HepG2 (cell line): ENCODE results near the gene DMBT1. TPM values are rescaled to one million over a fixed set of nuclear protein-coding genes. Genes with fewer than 3 reads are reported as not detected.

Experiments used
- ATAC-seq: fragments of 200-7000 bp; cut with Tn5 transposase; 3 replicates; pipeline ENCODE4 v1.9.1; 2020; ENCODE audit warnings: mild to moderate bottlenecking, moderate library complexity
- BruUV-seq: library from RNA; stranded (reverse); fragments of 400-500 nt; replicated peaks from 2 replicates; lab custom pipeline; 2021; lab: Mats Ljungman, UMichigan
- CTCF ChIA-PET: fragments of 300-600 bp; formaldehyde crosslinking; extraction: SDS; loops from one replicate; lab custom pipeline; 2021; ENCODE audit warnings: low total read pairs, inconsistent platforms, low intra/inter-chr PET ratio; lab: Yijun Ruan, JAX
- POLR2A ChIA-PET: fragments of 350-600 bp; sonication (Branson Sonifier 250); formaldehyde crosslinking; loops from one replicate; lab custom pipeline; 2020; ENCODE audit warnings: antibody characterized with exemption, inconsistent platforms; lab: Yijun Ruan, JAX
- DNase-seq: peaks from one replicate; pipeline ENCODE4 v3.0.0-alpha.2; 2015; ENCODE audit warnings: low spot score
- FAIRE-seq: peaks from 3 replicates; lab custom pipeline; 2011; peaks lifted over from hg19 to GRCh38; lab: Jason Lieb, UNC
- H2AFZ ChIP-seq: one replicate; pipeline ENCODE4 v1.6.1; 2011; ENCODE audit warnings: low read length, inconsistent platforms
- H3K27ac ChIP-seq: fragments of 300-600 bp; 3 replicates; pipeline ENCODE4 v1.8.0; 2011; ENCODE audit warnings: mixed run types, mild to moderate bottlenecking, mixed read lengths, low read length, inconsistent platforms; ENCODE audit not compliant: insufficient read depth; ENCODE audit errors: extremely low read length
- H3K27me3 ChIP-seq, 2 experiments: fragments of 200-600 bp in 1 of 2; 2 replicates in 1 of 2; 3 replicates in 1 of 2; pipeline versions ENCODE4 v1.6.0 to v1.8.0; 2011; ENCODE audit warnings: low read length in 2 of 2, mild to moderate bottlenecking in 2 of 2, moderate library complexity in 2 of 2, inconsistent platforms in 1 of 2; ENCODE audit not compliant: insufficient read depth in 2 of 2, control insufficient read depth in 1 of 2
- H3K36me3 ChIP-seq, 2 experiments: fragments of 200-600 bp in 1 of 2; replicated peaks in 1 of 2; 2 replicates in 1 of 2; 3 replicates in 1 of 2; pipeline versions ENCODE4 v1.5.1 to v1.8.0; 2011; ENCODE audit warnings: low read length in 2 of 2, inconsistent platforms in 1 of 2; ENCODE audit not compliant: insufficient read depth in 2 of 2, control insufficient read depth in 1 of 2
- H3K4me1 ChIP-seq: 2 replicates; pipeline ENCODE4 v1.5.1; 2012; ENCODE audit warnings: low read length, inconsistent platforms; ENCODE audit not compliant: insufficient read depth
- H3K4me2 ChIP-seq: 2 replicates; pipeline ENCODE4 v1.6.0; 2011; ENCODE audit warnings: low read depth, low read length, inconsistent platforms
- H3K4me3 ChIP-seq, 3 experiments: fragments of 200-600 bp in 1 of 3; sonication (generic), shearing (Covaris generic) in 1 of 3; replicated peaks in 1 of 3; 2 replicates each; pipeline ENCODE4 v1.5.1; 2011 to 2016; ENCODE audit warnings: low read length in 3 of 3, inconsistent platforms in 2 of 3, low read depth in 2 of 3, mild to moderate bottlenecking in 2 of 3, control low read depth in 1 of 3, mixed read lengths in 1 of 3; ENCODE audit not compliant: insufficient read depth in 1 of 3
- H3K79me2 ChIP-seq: one replicate; pipeline ENCODE4 v1.6.1; 2011; ENCODE audit warnings: low read length, inconsistent platforms; ENCODE audit not compliant: insufficient read depth
- H3K9ac ChIP-seq: 2 replicates; pipeline ENCODE4 v1.6.0; 2011; ENCODE audit warnings: mild to moderate bottlenecking, low read depth, low read length, inconsistent platforms; ENCODE audit not compliant: insufficient read depth
- H3K9me3 ChIP-seq: 2 replicates; pipeline ENCODE4 v1.5.1; 2012; ENCODE audit warnings: mild to moderate bottlenecking, low read length
- H4K20me1 ChIP-seq: 2 replicates; pipeline ENCODE4 v1.6.0; 2011; ENCODE audit warnings: inconsistent platforms, mild to moderate bottlenecking, low read length, moderate library complexity; ENCODE audit not compliant: insufficient read depth
- PCBP1 ChIP-seq: fragments of 200-400 bp; formaldehyde crosslinking; IDR thresholded peaks from 2 replicates; pipeline ENCODE4 v1.6.1; 2017; ENCODE audit warnings: mild to moderate bottlenecking, low read depth, low read length, borderline replicate concordance
- SRY ChIP-seq: sonication (generic); formaldehyde crosslinking; IDR thresholded peaks from 2 replicates; pipeline ENCODE4 v1.8.0; 2022; ENCODE audit warnings: mild to moderate bottlenecking, missing genetic modification reagents
- ZNF12 ChIP-seq: sonication (generic); formaldehyde crosslinking; IDR thresholded peaks from 2 replicates; pipeline ENCODE4 v1.5.0; 2020; ENCODE audit warnings: missing genetic modification reagents
- ZNF230 ChIP-seq: sonication (generic); formaldehyde crosslinking; IDR thresholded peaks from 2 replicates; pipeline ENCODE4 v1.4.0; 2020; ENCODE audit warnings: mild to moderate bottlenecking, missing genetic modification reagents
- ZNF670 ChIP-seq: sonication (generic); formaldehyde crosslinking; IDR thresholded peaks from 2 replicates; pipeline ENCODE4 v1.8.0; 2022; ENCODE audit warnings: mild to moderate bottlenecking, missing genetic modification reagents, borderline replicate concordance
- WGBS: methylation state at CpG from one replicate; pipeline ENCODE4 v1.1.6; 2017; ENCODE audit warnings: low lambda C conversion rate; 5-methylcytosine and 5-hydroxymethylcytosine counted together
- in situ Hi-C: cut with HindIII; loops from 2 replicates; pipeline ENCODE4 v1.10.0; 2017; ENCODE audit warnings: low pct_unique_long_range_greater_than_20kb; ENCODE audit not compliant: extremely low pct_ligation_motif_present
- intact Hi-C: fragments of 100-400 bp; cut with micrococcal nuclease; formaldehyde crosslinking; loops from one replicate; pipeline ENCODE4 v1.10.0; 2022; ENCODE audit not compliant: unreplicated experiment
- polyA plus RNA-seq, 8 experiments: library from polyadenylated mRNA; depleted of rRNA in 3 of 8; stranded (reverse) in 7 of 8; unstranded in 1 of 8; fragments of >200 nt; fragmentation: Illumina TruSeq in 4 of 8; extraction: Trizol in 4 of 8; gene quantifications; 2 replicates each; pipeline versions ENCODE4 v1.2.1 to v1.2.3, GENCODE V29; 2011 to 2016; ENCODE audit warnings: low read depth in 4 of 8, missing spikeins in 1 of 8, mixed read lengths in 1 of 8; ENCODE audit not compliant: insufficient read depth in 1 of 8
- total RNA-seq, 5 experiments: library from RNA; depleted of rRNA; stranded (reverse); fragments of >200 nt; fragmentation: Illumina TruSeq; extraction: Trizol; gene quantifications; 2 replicates each; pipeline ENCODE4 v1.2.3, GENCODE V29; 2016; ENCODE audit warnings: low read depth in 1 of 5
- TF ChIP-seq, protein P1 (sequence below): sonication (generic); formaldehyde crosslinking; IDR thresholded peaks from 2 replicates; pipeline ENCODE4 v1.9.0; 2021; ENCODE audit warnings: missing genetic modification reagents, mild to moderate bottlenecking, borderline replicate concordance
- TF ChIP-seq, protein P2 (sequence below): sonication (generic); formaldehyde crosslinking; IDR thresholded peaks from 2 replicates; pipeline ENCODE4 v1.5.0; 2020; ENCODE audit warnings: mild to moderate bottlenecking, missing genetic modification reagents
- TF ChIP-seq, protein P3 (sequence below): sonication (generic); formaldehyde crosslinking; conservative IDR thresholded peaks from 2 replicates; pipeline ENCODE4 v1.4.0; 2020; ENCODE audit warnings: missing genetic modification reagents
- TF ChIP-seq, protein P4 (sequence below): sonication (generic); formaldehyde crosslinking; IDR thresholded peaks from 2 replicates; pipeline ENCODE4 v1.9.0; 2021; ENCODE audit warnings: missing genetic modification reagents, borderline replicate concordance

DMBT1 gene
- total and polyA plus RNA-seq, 2 of the 13 experiments (the other 11 are each of a cell fraction or from before 2014, with no cell fraction given), result not detected

DNA sequence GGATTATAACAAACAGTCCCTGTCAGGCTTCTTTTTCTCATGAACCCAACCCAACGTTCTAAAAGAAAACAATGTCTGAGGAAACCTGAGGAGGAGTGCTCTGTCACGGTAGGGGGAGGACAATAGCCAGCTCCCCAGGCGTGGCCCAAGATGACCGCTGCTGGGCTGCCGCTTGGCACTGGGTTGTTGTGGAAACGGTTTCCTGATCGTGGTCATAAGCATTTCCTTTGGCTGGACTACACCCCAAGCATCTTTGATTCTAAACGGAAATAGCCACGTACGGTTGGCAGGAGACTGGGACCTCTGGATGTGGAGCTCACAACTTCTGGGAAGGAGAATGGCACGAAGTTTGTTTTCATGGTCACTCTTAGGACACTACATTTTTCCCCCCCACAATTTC lies 30.4 kb upstream of the DMBT1 start:
- Histone ChIP-seq H4K20me1 (no peaks in the 10 kb centered on the region), H3K4me3 (no peak overlapping the region), H2AFZ (no peak overlapping the region), H3K4me2 (no peak overlapping the region), H3K79me2 (no peaks in the 10 kb centered on the region), H3K9me3 (no peaks in the 10 kb centered on the region), H3K27me3 (peaks cover 1 to 7% of the 10 kb centered on the region in 2 experiments; a peak in 2 of 5 replicates), H3K9ac (no peak overlapping the region), H3K36me3 (no peaks in the 10 kb centered on the region), H3K4me1 (peaks cover 41% of the 10 kb centered on the region), H3K27ac (no peak overlapping the region)
- FAIRE-seq (no peak), DNase-seq (no peak), ATAC-seq (no peak)
- no TSS peak for BruUV-seq
- TF ChIP-seq PCBP1, result no peak
- no peak for TF ChIP-seq ZNF230
- TF ChIP-seq SRY (CRISPR knock-in tag), result no peak
- ChIA-PET CTCF (no interaction called here), POLR2A (no interaction called here)
- intact Hi-C loops (no loop called here), in situ Hi-C loops (no loop called here)
- 53% methylated on average over 9 of the region's 11 CpGs for WGBS

DNA sequence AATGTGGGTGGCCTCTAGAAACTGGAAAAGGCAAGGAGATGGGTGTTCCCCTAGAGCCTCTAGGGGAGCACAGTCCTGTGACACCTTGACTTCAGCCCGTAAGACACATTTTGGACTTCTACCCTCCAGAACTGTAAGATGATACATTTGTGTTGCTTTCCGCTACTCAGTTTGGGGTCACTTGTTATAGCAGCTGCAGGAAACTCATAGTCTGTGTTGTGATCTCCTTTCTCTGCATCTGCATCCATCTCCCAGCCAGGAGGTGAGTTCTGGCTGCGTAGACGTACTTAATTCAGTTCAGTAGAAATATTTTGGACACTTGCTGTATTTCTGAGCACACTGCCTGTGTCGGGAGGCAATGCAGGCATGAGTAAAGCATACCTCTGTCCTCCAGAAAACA lies 29.3 kb upstream of the DMBT1 start:
- BruUV-seq, result no TSS peak
- intact Hi-C loops (no loop called here), in situ Hi-C loops (no loop called here)
- Histone ChIP-seq H3K9me3 (no peaks in the 10 kb centered on the region), H3K27me3 (peaks cover 1 to 3% of the 10 kb centered on the region in 2 experiments; a peak in 2 of 5 replicates), H3K4me1 (peaks cover 37% of the 10 kb centered on the region), H3K9ac (no peak overlapping the region), H4K20me1 (no peaks in the 10 kb centered on the region), H3K36me3 (no peaks in the 10 kb centered on the region), H3K79me2 (no peaks in the 10 kb centered on the region), H2AFZ (no peak overlapping the region), H3K4me3 (no peak overlapping the region), H3K4me2 (no peak overlapping the region), H3K27ac (no peak overlapping the region)
- FAIRE-seq (no peak), DNase-seq (no peak), ATAC-seq (no peak)
- 64% methylated on average over 5 of the region's 5 CpGs for WGBS
- CTCF ChIA-PET, result no interaction called here
- POLR2A ChIA-PET, result no interaction called here
- no peak for TF ChIP-seq ZNF670 (CRISPR knock-in tag)
- TF ChIP-seq, protein P1, sequence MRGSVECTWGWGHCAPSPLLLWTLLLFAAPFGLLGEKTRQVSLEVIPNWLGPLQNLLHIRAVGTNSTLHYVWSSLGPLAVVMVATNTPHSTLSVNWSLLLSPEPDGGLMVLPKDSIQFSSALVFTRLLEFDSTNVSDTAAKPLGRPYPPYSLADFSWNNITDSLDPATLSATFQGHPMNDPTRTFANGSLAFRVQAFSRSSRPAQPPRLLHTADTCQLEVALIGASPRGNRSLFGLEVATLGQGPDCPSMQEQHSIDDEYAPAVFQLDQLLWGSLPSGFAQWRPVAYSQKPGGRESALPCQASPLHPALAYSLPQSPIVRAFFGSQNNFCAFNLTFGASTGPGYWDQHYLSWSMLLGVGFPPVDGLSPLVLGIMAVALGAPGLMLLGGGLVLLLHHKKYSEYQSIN (CRISPR knock-in tag), result no peak
- TF ChIP-seq ZNF12 (CRISPR knock-in tag), result peak; percentile 95
- TF ChIP-seq, protein P2, sequence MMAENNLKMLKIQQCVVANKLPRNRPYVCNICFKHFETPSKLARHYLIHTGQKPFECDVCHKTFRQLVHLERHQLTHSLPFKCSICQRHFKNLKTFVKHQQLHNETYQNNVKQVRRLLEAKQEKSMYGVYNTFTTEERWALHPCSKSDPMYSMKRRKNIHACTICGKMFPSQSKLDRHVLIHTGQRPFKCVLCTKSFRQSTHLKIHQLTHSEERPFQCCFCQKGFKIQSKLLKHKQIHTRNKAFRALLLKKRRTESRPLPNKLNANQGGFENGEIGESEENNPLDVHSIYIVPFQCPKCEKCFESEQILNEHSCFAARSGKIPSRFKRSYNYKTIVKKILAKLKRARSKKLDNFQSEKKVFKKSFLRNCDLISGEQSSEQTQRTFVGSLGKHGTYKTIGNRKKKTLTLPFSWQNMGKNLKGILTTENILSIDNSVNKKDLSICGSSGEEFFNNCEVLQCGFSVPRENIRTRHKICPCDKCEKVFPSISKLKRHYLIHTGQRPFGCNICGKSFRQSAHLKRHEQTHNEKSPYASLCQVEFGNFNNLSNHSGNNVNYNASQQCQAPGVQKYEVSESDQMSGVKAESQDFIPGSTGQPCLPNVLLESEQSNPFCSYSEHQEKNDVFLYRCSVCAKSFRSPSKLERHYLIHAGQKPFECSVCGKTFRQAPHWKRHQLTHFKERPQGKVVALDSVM (CRISPR knock-in tag), result no peak
- TF ChIP-seq, protein P3, sequence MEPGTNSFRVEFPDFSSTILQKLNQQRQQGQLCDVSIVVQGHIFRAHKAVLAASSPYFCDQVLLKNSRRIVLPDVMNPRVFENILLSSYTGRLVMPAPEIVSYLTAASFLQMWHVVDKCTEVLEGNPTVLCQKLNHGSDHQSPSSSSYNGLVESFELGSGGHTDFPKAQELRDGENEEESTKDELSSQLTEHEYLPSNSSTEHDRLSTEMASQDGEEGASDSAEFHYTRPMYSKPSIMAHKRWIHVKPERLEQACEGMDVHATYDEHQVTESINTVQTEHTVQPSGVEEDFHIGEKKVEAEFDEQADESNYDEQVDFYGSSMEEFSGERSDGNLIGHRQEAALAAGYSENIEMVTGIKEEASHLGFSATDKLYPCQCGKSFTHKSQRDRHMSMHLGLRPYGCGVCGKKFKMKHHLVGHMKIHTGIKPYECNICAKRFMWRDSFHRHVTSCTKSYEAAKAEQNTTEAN (CRISPR knock-in tag), result no peak
- TF ChIP-seq, protein P4, sequence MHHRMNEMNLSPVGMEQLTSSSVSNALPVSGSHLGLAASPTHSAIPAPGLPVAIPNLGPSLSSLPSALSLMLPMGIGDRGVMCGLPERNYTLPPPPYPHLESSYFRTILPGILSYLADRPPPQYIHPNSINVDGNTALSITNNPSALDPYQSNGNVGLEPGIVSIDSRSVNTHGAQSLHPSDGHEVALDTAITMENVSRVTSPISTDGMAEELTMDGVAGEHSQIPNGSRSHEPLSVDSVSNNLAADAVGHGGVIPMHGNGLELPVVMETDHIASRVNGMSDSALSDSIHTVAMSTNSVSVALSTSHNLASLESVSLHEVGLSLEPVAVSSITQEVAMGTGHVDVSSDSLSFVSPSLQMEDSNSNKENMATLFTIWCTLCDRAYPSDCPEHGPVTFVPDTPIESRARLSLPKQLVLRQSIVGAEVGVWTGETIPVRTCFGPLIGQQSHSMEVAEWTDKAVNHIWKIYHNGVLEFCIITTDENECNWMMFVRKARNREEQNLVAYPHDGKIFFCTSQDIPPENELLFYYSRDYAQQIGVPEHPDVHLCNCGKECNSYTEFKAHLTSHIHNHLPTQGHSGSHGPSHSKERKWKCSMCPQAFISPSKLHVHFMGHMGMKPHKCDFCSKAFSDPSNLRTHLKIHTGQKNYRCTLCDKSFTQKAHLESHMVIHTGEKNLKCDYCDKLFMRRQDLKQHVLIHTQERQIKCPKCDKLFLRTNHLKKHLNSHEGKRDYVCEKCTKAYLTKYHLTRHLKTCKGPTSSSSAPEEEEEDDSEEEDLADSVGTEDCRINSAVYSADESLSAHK, result no peak
